K562 (cell line): ENCODE results near the gene ODAD3. TPM values are rescaled to one million over a fixed set of nuclear protein-coding genes. Genes with fewer than 3 reads are reported as not detected.

ENCODE experiments used
- ATAC-seq: fragments of 200-7000 bp; cut with Tn5 transposase; 3 replicates; pipeline ENCODE4 v1.9.1; 2020; ENCODE audit warnings: moderate library complexity
- BruUV-seq: library from RNA; stranded (reverse); fragments of 400-500 nt; replicated peaks from 2 replicates; lab custom pipeline; 2021; lab: Mats Ljungman, UMichigan
- CTCF ChIA-PET: fragments of 300-600 bp; formaldehyde crosslinking; extraction: SDS; loops from one replicate; lab custom pipeline; 2021; ENCODE audit warnings: low intra/inter-chr PET ratio; lab: Yijun Ruan, JAX
- POLR2A ChIA-PET: fragments of 300-600, 350-650 bp; sonication (Branson Sonifier 250); formaldehyde crosslinking; extraction: SDS; loops from one replicate; lab custom pipeline; 2021; ENCODE audit warnings: antibody characterized with exemption, inconsistent platforms; lab: Yijun Ruan, JAX
- DNase-seq, 4 experiments: peaks; one replicate each; pipeline versions ENCODE4 v3.0.0 to v3.0.0-alpha.2; 2011 to 2018; ENCODE audit warnings: low spot score in 3 of 4, mixed read lengths in 3 of 4; ENCODE audit errors: extremely low read depth in 1 of 4
- FAIRE-seq: peaks from 2 replicates; lab custom pipeline; 2011; peaks lifted over from hg19 to GRCh38; lab: Jason Lieb, UNC
- H2AFZ ChIP-seq: 2 replicates; pipeline ENCODE4 v1.6.0; 2011; ENCODE audit warnings: low read depth, low read length, control low read depth, inconsistent platforms
- H3K27ac ChIP-seq: fragments of 200-600 bp; 3 replicates; pipeline ENCODE4 v1.8.0; 2011; ENCODE audit warnings: low read depth, mild to moderate bottlenecking, control low read depth, inconsistent platforms, low read length, moderate library complexity, mixed read lengths; ENCODE audit errors: extremely low read depth
- H3K27me3 ChIP-seq, 2 experiments: fragments of 300-600 bp in 1 of 2; 2 replicates in 1 of 2; 3 replicates in 1 of 2; pipeline versions ENCODE4 v1.6.0 to v1.8.0; 2011; ENCODE audit warnings: inconsistent platforms in 2 of 2, low read length in 2 of 2, mild to moderate bottlenecking in 1 of 2, mixed read lengths in 1 of 2, moderate library complexity in 1 of 2; ENCODE audit not compliant: control insufficient read depth in 2 of 2, insufficient read depth in 2 of 2
- H3K36me3 ChIP-seq: fragments of 300-600 bp; 3 replicates; pipeline ENCODE4 v1.8.0; 2011; ENCODE audit warnings: mild to moderate bottlenecking, low read length, inconsistent platforms; ENCODE audit not compliant: control insufficient read depth, insufficient read depth
- H3K4me1 ChIP-seq, 2 experiments: fragments of 200-600 bp in 1 of 2; replicated peaks in 1 of 2; 2 replicates in 1 of 2; 3 replicates in 1 of 2; pipeline versions ENCODE4 v1.5.1 to v1.8.0; 2011; ENCODE audit warnings: inconsistent platforms in 2 of 2, low read length in 2 of 2, mild to moderate bottlenecking in 1 of 2, mixed read lengths in 1 of 2, moderate library complexity in 1 of 2; ENCODE audit not compliant: control insufficient read depth in 2 of 2, insufficient read depth in 2 of 2
- H3K4me2 ChIP-seq: 2 replicates; pipeline ENCODE4 v1.6.1; 2011; ENCODE audit warnings: low read length, control low read depth, inconsistent platforms, mixed read lengths; ENCODE audit not compliant: insufficient read depth
- H3K4me3 ChIP-seq: fragments of 200-600 bp; sonication (generic), shearing (Covaris generic); 2 replicates; pipeline ENCODE4 v1.5.1; 2016; ENCODE audit warnings: control low read depth, inconsistent platforms
- H3K79me2 ChIP-seq: fragments of 200-600 bp; 3 replicates; pipeline ENCODE4 v1.8.0; 2011; ENCODE audit warnings: low read length, inconsistent platforms; ENCODE audit not compliant: control insufficient read depth, insufficient read depth
- H3K9ac ChIP-seq, 2 experiments: 2 replicates each; pipeline versions ENCODE4 v1.6.0 to v1.6.1; 2011; ENCODE audit warnings: low read depth in 2 of 2, low read length in 2 of 2, control low read depth in 1 of 2, inconsistent platforms in 1 of 2, mild to moderate bottlenecking in 1 of 2, mixed read lengths in 1 of 2; ENCODE audit not compliant: insufficient read depth in 1 of 2
- H3K9me1 ChIP-seq: one replicate; pipeline ENCODE4 v1.6.0; 2011; ENCODE audit warnings: inconsistent platforms, mild to moderate bottlenecking, low read length, moderate library complexity; ENCODE audit not compliant: control insufficient read depth, insufficient read depth
- H3K9me3 ChIP-seq: replicated peaks from 2 replicates; pipeline ENCODE4 v1.5.1; 2011; ENCODE audit warnings: low read depth, low read length, inconsistent platforms; ENCODE audit not compliant: control insufficient read depth, insufficient read depth
- H4K20me1 ChIP-seq: replicated peaks from 2 replicates; pipeline ENCODE4 v1.6.1; 2011; ENCODE audit warnings: low read length, inconsistent platforms, mixed read lengths; ENCODE audit not compliant: control insufficient read depth, insufficient read depth
- ARID4B ChIP-seq: sonication (generic); formaldehyde crosslinking; IDR thresholded peaks from 2 replicates; pipeline ENCODE4 v1.8.0; 2022; ENCODE audit warnings: mild to moderate bottlenecking, missing genetic modification reagents
- CC2D1A ChIP-seq: fragments of 450-650 bp; IDR thresholded peaks from 2 replicates; pipeline ENCODE4 v1.6.1; 2017; ENCODE audit warnings: mild to moderate bottlenecking
- MEF2D ChIP-seq: conservative IDR thresholded peaks from 2 replicates; pipeline ENCODE4 v1.6.1; 2016; ENCODE audit warnings: low read depth, missing genetic modification characterization, missing compliant biosample characterization
- NFYB ChIP-seq: IDR thresholded peaks from 2 replicates; pipeline ENCODE4 v1.6.1; 2011; ENCODE audit warnings: mild to moderate bottlenecking, moderate library complexity; ENCODE audit not compliant: insufficient read length; ENCODE audit errors: extremely low read depth
- POLR3G ChIP-seq: IDR thresholded peaks from 2 replicates; pipeline ENCODE4 v1.6.1; 2011; ENCODE audit not compliant: insufficient read length, insufficient replicate concordance; ENCODE audit errors: extremely low read depth
- PRDM10 ChIP-seq: fragments of 450-650 bp; IDR thresholded peaks from 2 replicates; pipeline ENCODE4 v1.6.1; 2018; ENCODE audit not compliant: partially characterized antibody
- SMAD2 ChIP-seq: fragments of 150-350 bp; IDR thresholded peaks from 2 replicates; pipeline ENCODE4 v1.6.1; 2014; ENCODE audit warnings: low read depth, mild to moderate bottlenecking, low read length
- TFAM ChIP-seq: fragments of 250-450 bp; sonication (Bioruptor Pico); conservative IDR thresholded peaks from 2 replicates; pipeline ENCODE4 v1.5.0; 2021; ENCODE audit warnings: mild to moderate bottlenecking, moderate library complexity
- THAP12 ChIP-seq: fragments of 250-450 bp; sonication (Bioruptor Pico); IDR thresholded peaks from 2 replicates; pipeline ENCODE4 v1.9.0; 2021; ENCODE audit warnings: mild to moderate bottlenecking, inconsistent platforms
- ZNF57 ChIP-seq: fragments of 450-650 bp; formaldehyde crosslinking; IDR thresholded peaks from 2 replicates; pipeline ENCODE4 v1.4.0; 2020; ENCODE audit warnings: mild to moderate bottlenecking, moderate library complexity
- WGBS: fragments of 100-300 bp; shearing (Covaris generic); methylation state at CpG from one replicate; pipeline ENCODE4 v1.1.6; 2016; ENCODE audit warnings: low coverage, mixed read lengths; ENCODE audit not compliant: insufficient coverage; ENCODE audit errors: missing lambda C conversion rate; 5-methylcytosine and 5-hydroxymethylcytosine counted together
- in situ Hi-C: fragments of 300-500 bp; cut with MboI; formaldehyde crosslinking; loops from 4 replicates; pipeline ENCODE4 v1.15.0; 2018; ENCODE audit warnings: inconsistent platforms, mixed read lengths
- intact Hi-C: fragments of 100-400 bp; cut with micrococcal nuclease; formaldehyde crosslinking; loops from 2 replicates; pipeline ENCODE4 v1.14.2; 2022
- polyA plus RNA-seq, 8 experiments: library from polyadenylated mRNA; depleted of rRNA in 4 of 8; stranded (reverse) in 5 of 8; unstranded in 3 of 8; fragments of >200 nt; fragmentation: Nextera tagmentation in 2 of 8; fragmentation: Illumina TruSeq in 1 of 8; extraction: Ambion mirVana in 2 of 8; extraction: Trizol in 1 of 8; gene quantifications; 2 replicates each; pipeline versions ENCODE4 v1.2.1 to v1.2.3, GENCODE V29; 2011 to 2014; ENCODE audit warnings: inconsistent platforms in 1 of 8, missing spikeins in 1 of 8
- total RNA-seq, 7 experiments: library from RNA; depleted of rRNA in 6 of 7; stranded (reverse); fragments of >200 nt in 6 of 7; fragmentation: Illumina TruSeq in 2 of 7; extraction: Trizol in 2 of 7; gene quantifications; 2 replicates each; pipeline versions ENCODE4 v1.2.1 to v1.2.3, GENCODE V29; 2011 to 2021; ENCODE audit warnings: low replicate concordance in 1 of 7

ODAD3 gene
- total and polyA plus RNA-seq, 9 of the 15 experiments (the other 6 are each of a cell fraction or from before 2014, with no cell fraction given), result 0.07 to 0.72 (median 0.14) TPM; not detected in 2

GRCh38 chr19:11435833-11436313 is 952 bp upstream of the ODAD3 start:
- Histone ChIP-seq H3K9ac (peak overlapping the region; percentile 67 to 96), H3K27me3 (no peaks in the 10 kb centered on the region), H3K36me3 (peaks cover 40% of the 10 kb centered on the region), H3K27ac (peak overlapping the region; percentile 63), H3K4me3 (peak overlapping the region; percentile 65), H2AFZ (peak overlapping the region; percentile 98), H3K79me2 (peaks cover 20% of the 10 kb centered on the region), H3K9me3 (no peaks in the 10 kb centered on the region), H3K4me1 (peaks cover 11 to 22% of the 10 kb centered on the region in 2 experiments; a peak in 4 of 5 replicates), H4K20me1 (no peaks in the 10 kb centered on the region), H3K4me2 (peak overlapping the region; percentile 92), H3K9me1 (peaks cover 5% of the 10 kb centered on the region)
- in situ Hi-C loops, result loop anchor here (5.0 kb wide), 1 partner anchor 139 kb away; the partner anchor contains the start of gene TSPAN16
- CTCF ChIA-PET, result no interaction called here
- FAIRE-seq (no peak), ATAC-seq (peak; percentile 13), DNase-seq (peak; percentile 54 to 72 (median 70))
- POLR2A ChIA-PET, result interaction anchor here (0.5 to 1.4 kb wide), 9 partner anchors 23 to 301 kb away, joined by 3 to 6 read pairs (median 3); partner anchors contain the start of gene ELOF1
- BruUV-seq, result TSS peak; percentile 84
- intact Hi-C loops, result loop anchor here (1.0 to 2.0 kb wide), 2 partner anchors 52 to 61 kb away; partner anchors contain the start of genes EPOR and SWSAP1
- WGBS, result 3% methylated on average over 21 of the region's 21 CpGs
- TF ChIP-seq TFAM (no peak), ARID4B (CRISPR knock-in tag) (peak; percentile 7; the same call in 1 of the 2 replicates), POLR3G (no peak), ZNF57 (CRISPR knock-in tag) (no peak), MEF2D (tag) (no peak), PRDM10 (no peak), SMAD2 (no peak), NFYB (no peak), THAP12 (CRISPR knock-in tag) (no peak), CC2D1A (no peak)
